Sigmoid colon (tissue), 4 donors: ENCODE data around the gene TNNT3.

Source experiments
- CTCF ChIP-seq, 4 experiments: fragments of 450-650 bp in 3 of 4; fragments of 200-600 bp in 1 of 4; IDR thresholded peaks; one replicate each; pipeline ENCODE4 v1.5.1; 2016 to 2019; ENCODE audit warnings: antibody characterized with exemption in 4 of 4, mild to moderate bottlenecking in 3 of 4, moderate library complexity in 2 of 4
- EP300 ChIP-seq, 4 donors: sonication (generic); formaldehyde crosslinking; IDR thresholded peaks; one replicate each; pipeline ENCODE4 v1.6.1; 2017; ENCODE audit warnings: antibody characterized with exemption in 4 of 4
- POLR2A ChIP-seq, 2 donors: fragments of 450-650 bp; IDR thresholded peaks; one replicate each; pipeline ENCODE4 v1.6.1; 2016; ENCODE audit warnings: antibody characterized with exemption in 2 of 2, mild to moderate bottlenecking in 2 of 2, moderate library complexity in 2 of 2
- POLR2AphosphoS5 ChIP-seq, 4 donors: sonication (generic); formaldehyde crosslinking; IDR thresholded peaks; one replicate each; pipeline ENCODE4 v1.6.1; 2017; ENCODE audit warnings: antibody characterized with exemption in 4 of 4

GRCh38 chr11:1899090-1899489 is 20.4 kb upstream of the TNNT3 start:
- TF ChIP-seq CTCF (IDR thresholded peaks at IDR 0.05) (no peak), POLR2AphosphoS5 (IDR thresholded peaks at IDR 0.05) (no peak), EP300 (IDR thresholded peaks at IDR 0.05) (no peak), POLR2A (IDR thresholded peaks at IDR 0.05) (no peak)
